Forelimb muscle (tissue), 1 donor: Measurements from ENCODE around the gene PDCD1. TPM values are rescaled to one million over a fixed set of nuclear protein-coding genes. Genes with fewer than 3 reads are reported as not detected.
"Not testable (repeated sequence)": the region's sequence is repeated elsewhere in the genome, so short reads cannot be mapped to it uniquely, and the experiment has no call there.

Source experiments
- DNase-seq: peaks from one replicate; pipeline ENCODE4 v3.0.0-alpha.2; 2013; ENCODE audit warnings: low read depth
- polyA plus RNA-seq: library from polyadenylated mRNA; unstranded; fragments of 120-200 nt; gene quantifications from one replicate; pipeline ENCODE4 v1.2.1, GENCODE V29; 2013; ENCODE audit not compliant: insufficient read length

PDCD1 gene
- polyA plus RNA-seq, 1 donor, result 0.13 TPM

- DNase-seq, result no peak
Measured at GRCh38 chr2:241814643-241815476, 43.8 kb downstream of the PDCD1 start.

- no peak for DNase-seq
Measured at GRCh38 chr2:241814393-241814642, 44.4 kb downstream of the PDCD1 start.

DNA sequence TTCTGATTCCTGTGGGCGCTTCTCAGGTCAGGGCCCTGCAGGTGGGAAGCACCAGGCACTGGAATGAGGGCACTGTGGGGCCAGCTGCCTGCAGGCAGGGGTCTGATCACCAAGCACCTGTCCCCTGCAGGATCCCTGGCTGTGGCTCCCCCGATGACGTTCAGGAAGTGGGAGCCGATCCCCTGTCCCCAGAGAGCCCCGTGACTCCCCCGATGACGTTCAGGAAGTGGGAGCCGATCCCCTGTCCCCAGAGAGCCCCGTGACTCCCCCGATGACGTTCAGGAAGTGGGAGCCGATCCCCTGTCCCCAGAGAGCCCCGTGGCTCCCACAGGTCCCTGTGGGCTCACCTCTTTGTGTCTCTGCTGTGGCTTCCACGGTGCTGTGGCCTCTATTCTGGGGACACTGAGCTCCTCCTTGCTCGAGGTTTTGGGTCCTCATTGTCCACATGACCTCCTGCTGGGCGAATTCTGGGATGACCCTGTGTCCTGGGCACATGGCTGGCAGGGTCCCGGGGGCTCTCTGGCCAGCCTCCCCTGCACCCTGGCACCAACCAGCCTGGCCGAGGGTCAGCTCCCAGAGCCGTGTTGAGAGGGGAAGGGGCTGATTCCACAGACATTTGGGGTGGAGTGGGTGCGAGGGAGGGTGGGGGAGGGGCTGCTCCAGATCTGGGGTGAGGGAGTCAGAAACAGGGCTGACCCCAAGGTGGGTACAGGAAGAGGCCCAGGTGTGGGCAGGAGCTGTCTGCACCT, 44.9 kb downstream of the PDCD1 start:
- DNase-seq, result no peak

DNA sequence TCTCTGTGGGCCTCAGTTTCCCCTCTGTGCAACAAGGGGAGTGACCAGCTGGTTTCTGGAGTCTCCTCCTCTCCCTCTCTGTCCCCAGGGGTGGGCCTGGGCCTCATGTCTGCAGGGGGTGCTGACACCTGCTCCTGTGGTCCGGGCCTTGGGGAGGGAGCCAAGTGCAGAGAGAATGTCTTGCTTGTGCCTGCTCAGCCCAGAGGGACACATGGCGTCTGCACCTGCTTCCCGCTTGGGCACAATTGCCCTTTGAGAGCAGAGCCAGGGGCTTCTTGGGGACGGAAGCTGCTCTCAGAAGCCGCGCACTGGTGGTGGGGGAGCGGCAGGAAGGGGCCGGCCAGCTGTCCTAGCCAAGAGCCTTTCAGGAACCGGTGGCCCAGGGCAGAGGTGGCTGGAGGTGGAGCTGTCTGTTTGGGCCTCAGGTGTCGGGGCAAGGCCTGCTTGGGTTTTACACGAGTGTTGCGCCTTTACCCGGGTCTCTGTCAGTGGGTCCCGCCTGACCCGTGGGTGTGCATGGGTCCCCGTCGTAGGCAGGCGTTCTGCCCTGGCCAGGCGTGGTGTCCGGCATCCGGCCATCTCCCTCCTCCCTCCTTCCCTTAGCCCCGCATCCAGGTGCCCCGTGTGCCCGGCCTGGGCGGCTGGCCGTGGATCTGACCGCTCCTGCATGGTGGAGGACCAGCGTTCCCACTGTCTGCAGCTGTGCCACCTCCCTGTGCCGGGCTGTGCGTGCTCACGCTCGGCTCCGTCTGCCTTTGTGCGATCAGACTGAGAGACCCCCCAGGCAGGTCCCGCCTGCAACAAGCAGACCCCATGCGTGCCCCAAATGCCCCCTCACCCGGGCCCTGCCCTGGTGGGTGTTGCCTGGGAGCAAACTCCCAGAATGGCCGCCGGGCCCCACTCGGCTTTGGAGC, 45.7 kb downstream of the PDCD1 start:
- DNase-seq, result no peak

DNA sequence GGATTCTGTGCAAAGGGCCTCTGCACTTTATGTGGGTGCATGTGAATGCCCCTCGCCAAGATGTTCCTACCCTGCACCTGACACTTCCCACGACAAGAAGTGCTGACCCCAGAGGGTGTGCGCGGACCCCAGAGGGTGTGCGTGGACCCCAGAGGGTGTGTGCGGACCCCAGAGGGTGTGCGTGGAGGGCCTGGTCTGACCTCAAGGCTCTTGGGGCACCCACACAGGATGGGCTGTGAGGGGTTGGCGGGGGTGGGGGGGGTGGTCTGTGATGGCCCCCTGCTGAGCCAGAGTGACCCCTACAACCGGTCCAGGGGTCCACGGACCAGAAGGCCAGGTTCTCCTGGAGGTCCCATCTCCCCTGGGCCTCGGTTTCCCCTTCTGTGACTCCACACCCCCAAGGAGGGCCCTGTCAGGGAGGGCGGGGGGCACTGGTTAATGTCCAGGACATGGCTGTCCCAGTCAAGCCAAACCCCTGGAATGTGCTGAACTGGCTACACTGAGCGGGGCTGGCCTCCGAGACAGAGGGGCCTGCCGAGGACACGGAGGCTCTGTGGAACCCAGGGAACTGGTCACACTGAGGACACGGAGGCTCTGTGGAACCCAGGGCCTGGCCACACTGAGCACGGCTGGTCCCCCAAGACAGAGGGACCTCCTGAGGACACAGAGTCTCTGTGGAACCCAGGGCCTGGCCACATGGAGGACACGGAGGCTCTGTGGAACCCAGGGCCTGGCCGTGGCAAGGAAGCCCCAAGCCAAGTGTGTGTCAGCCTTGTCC, 46.6 kb downstream of the PDCD1 start:
- no peak for DNase-seq

- no peak for DNase-seq
Measured at GRCh38 chr2:241811201-241811951, 47.3 kb downstream of the PDCD1 start.

DNA sequence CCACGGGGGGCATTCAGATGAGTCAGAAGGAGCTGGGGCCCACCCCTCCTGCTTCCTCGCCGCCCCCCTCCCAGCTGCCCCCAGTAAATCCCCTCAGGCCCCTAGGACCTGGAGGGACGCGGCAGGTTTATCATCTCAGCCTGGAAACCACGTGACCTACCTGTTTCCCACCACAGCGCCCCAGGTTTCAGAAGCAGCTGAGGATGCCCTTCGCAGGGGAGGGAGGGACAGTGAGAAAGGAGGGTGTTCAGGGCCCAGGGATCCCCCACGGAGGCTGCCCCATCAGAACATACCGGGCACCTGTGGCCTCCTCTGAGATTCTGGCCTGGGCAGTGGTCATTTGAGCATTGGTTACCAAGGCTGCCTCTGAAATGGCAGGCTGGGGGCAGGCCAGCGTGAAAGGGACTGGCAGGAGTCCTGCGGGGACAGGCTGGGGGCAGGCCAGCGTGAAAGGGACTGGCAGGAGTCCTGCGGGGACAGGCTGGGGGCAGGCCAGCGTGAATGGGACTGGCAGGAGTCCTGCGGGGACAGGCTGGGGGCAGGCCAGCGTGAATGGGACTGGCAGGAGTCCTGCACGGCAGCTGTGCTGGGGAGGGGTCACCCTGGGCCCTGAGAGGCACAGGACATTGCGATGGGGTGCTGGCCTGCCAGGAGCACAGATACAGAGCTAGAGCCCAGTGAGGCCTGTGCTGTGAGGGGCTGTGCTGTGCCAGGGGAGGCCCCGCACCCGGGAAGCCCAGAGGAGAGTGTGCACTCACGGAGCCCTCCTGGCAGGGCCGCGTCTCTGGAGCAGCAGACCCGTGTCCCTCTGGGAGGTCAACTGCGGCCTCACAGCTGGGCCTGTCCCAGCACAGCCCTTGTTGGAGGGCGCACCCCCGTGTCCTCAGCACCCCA, 48.1 kb downstream of the PDCD1 start:
- DNase-seq, result no peak

- no peak for DNase-seq
Measured at GRCh38 chr2:241809383-241810306, 49.0 kb downstream of the PDCD1 start.

DNA sequence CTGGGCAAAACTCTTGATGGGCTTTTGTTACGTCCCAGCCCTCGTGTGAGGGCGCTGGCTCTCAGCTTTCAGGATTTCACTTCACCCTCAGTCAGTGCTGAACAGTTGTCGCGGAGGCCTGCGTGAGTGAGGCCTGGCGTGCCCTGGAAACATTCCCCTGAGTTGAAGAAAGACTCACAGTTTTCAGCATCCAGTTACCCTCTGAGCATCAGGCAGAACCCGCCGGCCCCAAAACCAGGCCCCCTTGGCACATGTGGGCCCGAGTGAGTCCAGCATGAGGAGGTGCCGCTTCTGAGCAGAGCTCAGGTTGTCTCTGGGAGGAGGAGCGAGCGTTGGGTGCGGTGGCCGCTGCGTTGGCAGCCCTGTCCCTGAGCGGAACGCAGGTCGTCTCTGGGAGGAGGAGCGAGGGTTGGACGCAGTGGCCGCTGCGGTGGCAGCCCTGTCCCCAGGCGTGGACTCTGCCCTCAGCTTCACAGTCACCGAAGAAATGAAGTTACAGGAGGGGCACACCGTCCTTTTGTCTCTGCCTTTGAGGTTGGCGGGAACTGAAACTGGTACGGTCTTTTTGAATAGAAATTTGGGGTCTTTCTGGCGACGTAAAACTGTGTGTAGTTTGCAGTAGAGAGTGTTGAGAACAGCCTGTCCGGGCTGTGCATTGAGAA, 49.8 kb downstream of the PDCD1 start, which contains the start of gene NEU4:
Gene NEU4 (plus strand): TSS at position 473 of the 662 bp plus-strand sequence. CDS start 5,292 bp downstream, outside the sequence.
- no peak for DNase-seq

DNA sequence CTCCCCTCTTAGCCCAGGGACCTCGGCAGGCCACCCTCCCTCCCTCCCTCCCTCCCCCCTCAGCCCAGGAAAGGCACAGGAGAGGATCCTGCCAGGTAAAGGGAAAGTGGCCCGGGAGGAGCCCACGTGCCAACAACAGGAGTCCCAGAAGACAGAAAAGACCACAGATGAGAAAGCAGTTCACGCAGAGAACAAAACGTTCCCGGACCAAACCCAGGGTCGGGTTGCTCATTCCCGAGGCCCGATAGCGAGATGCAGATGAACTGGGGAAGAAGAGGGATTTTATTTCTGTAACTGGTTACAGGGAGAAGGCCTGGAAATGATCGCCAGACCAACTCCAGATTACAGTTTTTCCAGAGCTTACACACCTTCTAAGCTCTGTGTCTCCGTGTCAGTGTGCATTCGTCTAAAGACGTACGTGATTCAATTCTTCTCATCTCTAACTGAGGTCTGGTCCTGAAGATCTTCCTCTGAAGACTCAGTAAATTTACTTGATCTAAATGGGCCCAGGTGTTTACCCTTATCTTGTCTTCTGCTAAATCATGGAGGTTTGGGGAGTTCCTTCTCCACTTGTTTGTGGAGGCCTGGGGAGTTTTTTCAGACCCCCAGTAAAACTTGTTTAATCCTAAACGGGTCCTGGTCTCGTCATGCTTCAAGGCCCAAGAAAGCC, 50.5 kb downstream of the PDCD1 start:
- DNase-seq, result no peak

GRCh38 chr2:241806217-241806616, 52.5 kb downstream of the PDCD1 start:
- not testable (repeated sequence) for DNase-seq

- DNase-seq, result no peak
Measured at GRCh38 chr2:241804326-241805229, 54.1 kb downstream of the PDCD1 start.

- DNase-seq, result peak; percentile 46
Measured at GRCh38 chr2:241803387-241804325, 55.0 kb downstream of the PDCD1 start.

- no peak for DNase-seq
Measured at GRCh38 chr2:241802421-241803318, 56.0 kb downstream of the PDCD1 start.
